ENCODE data around the gene PTRH1. TPM values are rescaled to one million over a fixed set of nuclear protein-coding genes. Genes with fewer than 3 reads are reported as not detected.

Gene PTRH1
- total RNA-seq, 1 donor from 2014 or later = 11.9 TPM

DNA sequence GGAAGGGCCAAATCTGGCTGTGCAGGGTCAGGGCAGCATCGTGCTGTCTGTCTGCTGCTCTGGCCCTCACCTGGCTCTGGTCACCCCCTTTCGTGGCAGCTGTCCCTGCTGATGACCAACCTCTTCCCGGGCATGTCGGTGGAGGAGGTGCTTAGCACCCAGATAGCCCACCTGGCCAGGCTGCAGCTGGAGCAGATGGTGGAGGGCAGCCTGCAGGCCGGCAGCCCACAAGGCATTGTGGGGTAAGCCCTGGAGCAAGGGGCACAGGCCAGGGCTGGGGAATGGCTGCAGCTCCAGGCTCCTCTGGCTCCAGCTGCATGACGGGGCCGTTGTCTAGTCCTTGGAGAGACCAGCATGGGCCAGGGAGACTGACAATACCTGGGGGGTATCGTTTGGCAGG lies 11.4 kb upstream of the PTRH1 start:
- Mint-ChIP-seq H3K9me3 (ENCODE audit: low read depth) (no peaks in the 10 kb centered on the region), H3K4me3 (ENCODE audit: low read depth) (no peak overlapping the region), H3K36me3 (ENCODE audit: insufficient read depth) (no peaks in the 10 kb centered on the region), H3K27me3 (no peaks in the 10 kb centered on the region), H3K27ac (no peak overlapping the region), H3K4me1 (ENCODE audit: low read depth) (no peaks in the 10 kb centered on the region)
- DNase-seq (ENCODE audit: low spot score, unreplicated experiment) = no peak
- TF ChIP-seq, protein P1, sequence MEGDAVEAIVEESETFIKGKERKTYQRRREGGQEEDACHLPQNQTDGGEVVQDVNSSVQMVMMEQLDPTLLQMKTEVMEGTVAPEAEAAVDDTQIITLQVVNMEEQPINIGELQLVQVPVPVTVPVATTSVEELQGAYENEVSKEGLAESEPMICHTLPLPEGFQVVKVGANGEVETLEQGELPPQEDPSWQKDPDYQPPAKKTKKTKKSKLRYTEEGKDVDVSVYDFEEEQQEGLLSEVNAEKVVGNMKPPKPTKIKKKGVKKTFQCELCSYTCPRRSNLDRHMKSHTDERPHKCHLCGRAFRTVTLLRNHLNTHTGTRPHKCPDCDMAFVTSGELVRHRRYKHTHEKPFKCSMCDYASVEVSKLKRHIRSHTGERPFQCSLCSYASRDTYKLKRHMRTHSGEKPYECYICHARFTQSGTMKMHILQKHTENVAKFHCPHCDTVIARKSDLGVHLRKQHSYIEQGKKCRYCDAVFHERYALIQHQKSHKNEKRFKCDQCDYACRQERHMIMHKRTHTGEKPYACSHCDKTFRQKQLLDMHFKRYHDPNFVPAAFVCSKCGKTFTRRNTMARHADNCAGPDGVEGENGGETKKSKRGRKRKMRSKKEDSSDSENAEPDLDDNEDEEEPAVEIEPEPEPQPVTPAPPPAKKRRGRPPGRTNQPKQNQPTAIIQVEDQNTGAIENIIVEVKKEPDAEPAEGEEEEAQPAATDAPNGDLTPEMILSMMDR (IDR thresholded peaks at IDR 0.05; ENCODE audit: unreplicated experiment) = no peak

- no peak overlapping the region for H3K27ac Mint-ChIP-seq
- H3K27me3 Mint-ChIP-seq = peaks cover 4% of the 10 kb centered on the region
- H3K36me3 Mint-ChIP-seq (ENCODE audit: insufficient read depth) = no peaks in the 10 kb centered on the region
- H3K9me3 Mint-ChIP-seq (ENCODE audit: low read depth) = no peaks in the 10 kb centered on the region
- TF ChIP-seq, protein P1 (IDR thresholded peaks at IDR 0.05; ENCODE audit: unreplicated experiment) = no peak
- no peaks in the 10 kb centered on the region for H3K4me1 Mint-ChIP-seq (ENCODE audit: low read depth)
- no peak overlapping the region for H3K4me3 Mint-ChIP-seq (ENCODE audit: low read depth)
- DNase-seq (ENCODE audit: low spot score, unreplicated experiment) = no peak
Measured at GRCh38 chr9:127724012-127724411, 8.5 kb upstream of the PTRH1 start.

GRCh38 chr9:127723444-127723843 lies 8.0 kb upstream of the PTRH1 start:
- Mint-ChIP-seq H3K4me1 (ENCODE audit: low read depth) (no peaks in the 10 kb centered on the region), H3K27me3 (peaks cover 4% of the 10 kb centered on the region), H3K4me3 (ENCODE audit: low read depth) (no peak overlapping the region), H3K9me3 (ENCODE audit: low read depth) (no peaks in the 10 kb centered on the region), H3K27ac (no peak overlapping the region), H3K36me3 (ENCODE audit: insufficient read depth) (no peaks in the 10 kb centered on the region)
- TF ChIP-seq, protein P1 (IDR thresholded peaks at IDR 0.05; ENCODE audit: unreplicated experiment) = no peak
- no peak for DNase-seq (ENCODE audit: low spot score, unreplicated experiment)

DNA sequence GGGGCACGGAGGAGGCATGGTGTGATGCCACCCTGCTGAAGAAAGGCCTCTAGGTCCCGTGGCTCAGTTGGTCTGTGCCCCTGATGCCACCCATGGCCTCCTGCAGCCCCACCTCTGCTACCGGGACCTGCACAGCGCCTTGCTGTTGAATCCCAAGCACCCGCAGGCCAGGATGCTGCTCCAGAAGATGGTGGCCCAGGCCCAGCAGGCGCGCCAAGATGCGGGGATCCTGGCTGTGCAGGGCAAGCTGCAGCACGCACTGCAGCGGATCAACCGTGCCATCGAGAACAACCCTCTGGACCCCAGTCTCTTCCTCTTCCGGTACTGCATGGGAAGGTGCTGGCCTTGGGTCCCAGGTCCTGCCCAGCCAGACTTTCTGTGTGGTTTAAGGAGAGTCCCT lies 7.5 kb upstream of the PTRH1 start:
- Mint-ChIP-seq H3K27ac (no peak overlapping the region), H3K4me3 (ENCODE audit: low read depth) (no peak overlapping the region), H3K36me3 (ENCODE audit: insufficient read depth) (no peaks in the 10 kb centered on the region), H3K27me3 (peaks cover 4% of the 10 kb centered on the region), H3K9me3 (ENCODE audit: low read depth) (no peaks in the 10 kb centered on the region), H3K4me1 (ENCODE audit: low read depth) (no peaks in the 10 kb centered on the region)
- no peak for DNase-seq (ENCODE audit: low spot score, unreplicated experiment)
- TF ChIP-seq, protein P1 (IDR thresholded peaks at IDR 0.05; ENCODE audit: unreplicated experiment) = no peak

DNA sequence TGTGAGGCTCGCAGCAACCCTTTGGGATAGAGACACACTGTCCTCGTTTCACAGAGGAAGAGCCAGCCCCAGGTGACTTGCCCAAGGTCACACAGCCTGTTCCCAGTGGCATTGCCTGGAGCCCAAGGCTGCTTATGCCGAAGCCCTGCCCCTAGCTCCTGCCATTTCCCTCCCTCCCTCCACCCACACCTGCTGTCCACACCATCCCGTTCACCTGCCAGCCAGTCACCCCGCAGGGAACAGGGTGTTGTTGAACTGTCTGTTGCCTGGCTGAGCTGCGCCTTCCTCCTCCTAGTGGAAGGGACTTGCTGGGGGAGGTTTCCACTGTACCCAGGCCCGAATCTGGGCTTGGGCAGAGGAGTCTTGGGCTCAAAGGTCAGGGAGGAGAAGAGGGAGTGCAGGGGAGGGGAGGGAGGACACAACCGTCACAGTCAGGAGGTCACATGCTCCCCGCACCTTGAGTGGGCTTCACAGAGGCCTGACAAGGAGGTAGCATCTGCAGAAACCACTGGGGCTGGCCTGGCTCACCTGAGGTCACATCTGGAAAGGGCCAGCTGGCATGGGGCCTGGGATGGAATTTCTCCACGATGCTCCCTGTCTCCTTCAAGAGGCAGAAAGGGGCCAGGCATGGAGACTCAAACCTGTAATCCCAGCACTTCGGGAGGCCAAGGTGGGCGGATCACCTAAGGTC lies 6.7 kb upstream of the PTRH1 start:
- no peaks in the 10 kb centered on the region for H3K36me3 Mint-ChIP-seq (ENCODE audit: insufficient read depth)
- no peak overlapping the region for H3K4me3 Mint-ChIP-seq (ENCODE audit: low read depth)
- DNase-seq (ENCODE audit: low spot score, unreplicated experiment) = no peak
- H3K9me3 Mint-ChIP-seq (ENCODE audit: low read depth) = no peaks in the 10 kb centered on the region
- peaks cover 4% of the 10 kb centered on the region for H3K27me3 Mint-ChIP-seq
- TF ChIP-seq, protein P1 (IDR thresholded peaks at IDR 0.05; ENCODE audit: unreplicated experiment) = no peak
- H3K4me1 Mint-ChIP-seq (ENCODE audit: low read depth) = no peaks in the 10 kb centered on the region
- no peak overlapping the region for H3K27ac Mint-ChIP-seq

Data from progenitor cell of endocrine pancreas (in vitro differentiated cells).